ENCODE results near the gene ARAP1. TPM values are rescaled to one million over a fixed set of nuclear protein-coding genes. Genes with fewer than 3 reads are reported as not detected.

ARAP1 gene
- total RNA-seq, 3 donors from 2014 or later = 85.9 to 109 (median 97.0) TPM

GRCh38 chr11:72681226-72682153 lies 70.7 kb downstream of the ARAP1 start:
- no peak for DNase-seq (ENCODE audit: low spot score in 2 of 2)
- Histone ChIP-seq H3K4me3 (no peak overlapping the region), H3K9me3 (no peaks in the 10 kb centered on the region), H3K36me3 (no peaks in the 10 kb centered on the region), H3K4me1 (peaks cover 0 to 3% of the 10 kb centered on the region in 2 donors), H3K27ac (peak overlapping the region in 1 of 2 donors; percentile 19), H3K27me3 (peaks cover 0 to 26% of the 10 kb centered on the region in 2 donors)
- intact Hi-C loops (cut with DNase I; ENCODE audit: low total_unique reads) = no loop called here
- no peak for TF ChIP-seq POLR2AphosphoS5 (IDR thresholded peaks at IDR 0.05)
- TF ChIP-seq POLR2A (IDR thresholded peaks at IDR 0.05) = no peak
- no peak for TF ChIP-seq CTCF (IDR thresholded peaks at IDR 0.05)

DNA sequence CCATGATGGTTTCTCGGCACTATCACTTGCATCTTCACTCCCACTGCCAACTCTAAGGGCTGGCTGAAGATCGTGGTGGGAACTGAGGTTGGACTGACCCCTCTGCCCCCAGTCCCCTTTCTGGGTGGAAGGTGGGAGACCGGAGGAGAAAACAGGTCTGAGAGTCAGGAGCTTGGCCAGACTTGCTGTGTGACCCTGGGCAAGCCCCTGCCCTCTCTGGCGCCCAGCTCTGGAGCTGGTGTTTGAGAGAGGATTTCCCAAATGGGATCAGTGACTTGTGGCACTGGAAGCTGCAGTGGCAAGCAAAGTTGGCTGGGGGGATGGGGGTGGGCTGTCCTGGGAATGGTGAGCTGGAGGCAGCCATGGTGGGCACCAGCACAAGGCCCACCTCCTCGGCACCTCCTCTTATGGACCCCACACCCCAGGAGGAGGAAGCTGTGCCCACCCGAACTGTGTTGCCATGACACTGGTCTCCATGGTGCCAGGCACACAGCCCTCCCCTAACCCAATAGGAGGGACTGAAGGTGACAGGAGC lies 71.5 kb downstream of the ARAP1 start:
- Histone ChIP-seq H3K27me3 (peaks cover 3 to 33% of the 10 kb centered on the region in 2 donors), H3K4me3 (no peak overlapping the region), H3K27ac (no peak overlapping the region), H3K4me1 (peaks cover 0 to 3% of the 10 kb centered on the region in 2 donors), H3K36me3 (no peaks in the 10 kb centered on the region), H3K9me3 (no peaks in the 10 kb centered on the region)
- TF ChIP-seq CTCF (IDR thresholded peaks at IDR 0.05) (no peak), POLR2A (IDR thresholded peaks at IDR 0.05) (no peak), POLR2AphosphoS5 (IDR thresholded peaks at IDR 0.05) (no peak)
- intact Hi-C loops (cut with DNase I; ENCODE audit: low total_unique reads) = no loop called here
- no peak for DNase-seq (ENCODE audit: low spot score in 2 of 2)

GRCh38 chr11:72679869-72680268 lies 72.3 kb downstream of the ARAP1 start:
- H3K4me3 ChIP-seq = no peak overlapping the region
- peaks cover 3 to 42% of the 10 kb centered on the region in 2 donors for H3K27me3 ChIP-seq
- no peaks in the 10 kb centered on the region for H3K4me1 ChIP-seq
- TF ChIP-seq POLR2A (IDR thresholded peaks at IDR 0.05) (no peak), POLR2AphosphoS5 (IDR thresholded peaks at IDR 0.05) (no peak), CTCF (IDR thresholded peaks at IDR 0.05) (no peak)
- H3K9me3 ChIP-seq = no peaks in the 10 kb centered on the region
- H3K36me3 ChIP-seq = no peaks in the 10 kb centered on the region
- no peak overlapping the region for H3K27ac ChIP-seq
- intact Hi-C loops (cut with DNase I; ENCODE audit: low total_unique reads) = no loop called here
- no peak for DNase-seq (ENCODE audit: low spot score in 2 of 2)

GRCh38 chr11:72678524-72678923 lies 73.7 kb downstream of the ARAP1 start:
- Histone ChIP-seq H3K4me1 (no peaks in the 10 kb centered on the region), H3K4me3 (no peak overlapping the region), H3K36me3 (no peaks in the 10 kb centered on the region), H3K27ac (no peak overlapping the region), H3K9me3 (no peaks in the 10 kb centered on the region), H3K27me3 (peaks cover 3 to 54% of the 10 kb centered on the region in 2 donors)
- DNase-seq (ENCODE audit: low spot score in 2 of 2) = no peak
- no peak for TF ChIP-seq POLR2AphosphoS5 (IDR thresholded peaks at IDR 0.05)
- no peak for TF ChIP-seq POLR2A (IDR thresholded peaks at IDR 0.05)
- no peak for TF ChIP-seq CTCF (IDR thresholded peaks at IDR 0.05)
- intact Hi-C loops (cut with DNase I; ENCODE audit: low total_unique reads) = no loop called here

GRCh38 chr11:72676861-72677341 lies 75.3 kb downstream of the ARAP1 start:
- H3K27ac ChIP-seq = no peak overlapping the region
- peak; percentile 36 to 70 for DNase-seq (ENCODE audit: low spot score in 2 of 2)
- no peaks in the 10 kb centered on the region for H3K4me1 ChIP-seq
- H3K36me3 ChIP-seq = no peaks in the 10 kb centered on the region
- TF ChIP-seq POLR2A (IDR thresholded peaks at IDR 0.05) = no peak
- TF ChIP-seq CTCF (IDR thresholded peaks at IDR 0.05) = no peak
- TF ChIP-seq POLR2AphosphoS5 (IDR thresholded peaks at IDR 0.05) = no peak
- H3K9me3 ChIP-seq = no peaks in the 10 kb centered on the region
- H3K4me3 ChIP-seq = no peak overlapping the region
- peaks cover 3 to 70% of the 10 kb centered on the region in 2 donors for H3K27me3 ChIP-seq
- intact Hi-C loops (cut with DNase I; ENCODE audit: low total_unique reads) = no loop called here
